Measurements from ENCODE around the gene SUMF2. TPM values are rescaled to one million over a fixed set of nuclear protein-coding genes. Genes with fewer than 3 reads are reported as not detected.

Gene SUMF2
- total RNA-seq, 1 experiment from 2014 or later, result 173 TPM

- H3K4me3 ChIP-seq (replicated peaks in 1 of 2; ENCODE audit: low read depth in 1 of 2, low read length in 2 of 2), result no peak overlapping the region
- ChIA-PET RAD21 (ENCODE audit: low non-redundant PET in 1 of 2, low total read pairs in 2 of 2, uncharacterized antibody in 2 of 2, unreplicated experiment in 2 of 2) (no interaction called here), CTCF (no interaction called here), POLR2A (no interaction called here)
- H3K4me2 ChIP-seq (ENCODE audit: low read length), result no peak overlapping the region
- ATAC-seq (no peak), DNase-seq (ENCODE audit: low read depth, low spot score) (no peak)
- TF ChIP-seq CEBPB (IDR thresholded peaks at IDR 0.05; ENCODE audit: low read depth), result no peak
- no peak for TF ChIP-seq POLR2AphosphoS5 (IDR thresholded peaks at IDR 0.05; ENCODE audit: low read depth, low read length)
- TF ChIP-seq MAX (IDR thresholded peaks at IDR 0.05), result no peak
- no peak for TF ChIP-seq RAD21 (IDR thresholded peaks at IDR 0.05; ENCODE audit: low read depth)
- no peak for TF ChIP-seq ATF3 (IDR thresholded peaks at IDR 0.05)
- no peak for TF ChIP-seq EGR1 (IDR thresholded peaks at IDR 0.05; ENCODE audit: low read depth)
- no peak overlapping the region for H3K9ac ChIP-seq (ENCODE audit: low read length)
- BruUV-seq (replicated peaks), result no TSS peak
- H3K9me3 ChIP-seq (ENCODE audit: control insufficient read depth in 1 of 2, insufficient read depth in 1 of 2, low read depth in 1 of 2, low read length in 2 of 2), result no peaks in the 10 kb centered on the region
- intact Hi-C loops (cut with micrococcal nuclease), result no loop called here
- no peak overlapping the region for H2AFZ ChIP-seq (ENCODE audit: low read depth, low read length, poor library complexity, severe bottlenecking)
- no peaks in the 10 kb centered on the region for H4K20me1 ChIP-seq (ENCODE audit: insufficient read depth)
- H3K79me2 ChIP-seq (ENCODE audit: insufficient read depth, low read length), result no peaks in the 10 kb centered on the region
- H3K36me3 ChIP-seq (ENCODE audit: control insufficient read depth in 1 of 2, insufficient read depth in 2 of 2, low read length in 2 of 2), result no peaks in the 10 kb centered on the region
- H3K4me1 ChIP-seq (ENCODE audit: control insufficient read depth in 1 of 2, insufficient read depth in 2 of 2, low read length in 2 of 2), result no peaks in the 10 kb centered on the region
- H3K9me2 ChIP-seq (ENCODE audit: insufficient read depth), result no peaks in the 10 kb centered on the region
- H3K27me3 ChIP-seq (ENCODE audit: insufficient read depth, low read length), result no peaks in the 10 kb centered on the region
- H3K27ac ChIP-seq (ENCODE audit: low read depth, low read length), result no peak overlapping the region
These were observed 60.9 kb downstream of the SUMF2 start for GRCh38 chr7:56124981-56125380.

- no peak for TF ChIP-seq EGR1 (IDR thresholded peaks at IDR 0.05; ENCODE audit: low read depth)
- TF ChIP-seq POLR2A (IDR thresholded peaks at IDR 0.05; ENCODE audit: borderline replicate concordance, extremely low read depth, insufficient read depth, insufficient read length), result no peak
- no peak for TF ChIP-seq EZH2phosphoT487 (IDR thresholded peaks at IDR 0.05; ENCODE audit: borderline replicate concordance)
- TF ChIP-seq TCF7L2 (IDR thresholded peaks at IDR 0.05; ENCODE audit: borderline replicate concordance, extremely low read depth, insufficient read depth, insufficient read length), result no peak
- TF ChIP-seq CEBPB (IDR thresholded peaks at IDR 0.05; ENCODE audit: low read depth), result no peak
- TF ChIP-seq ZNF274 (IDR thresholded peaks at IDR 0.05; ENCODE audit: low read depth, low read length), result no peak
- no peak for TF ChIP-seq JUND (IDR thresholded peaks at IDR 0.05)
- no peak for TF ChIP-seq SIN3A (IDR thresholded peaks at IDR 0.05; ENCODE audit: low read depth)
- no peak for TF ChIP-seq FOSL1 (IDR thresholded peaks at IDR 0.05; ENCODE audit: low read depth)
- TF ChIP-seq RAD21 (IDR thresholded peaks at IDR 0.05; ENCODE audit: low read depth), result no peak
- no peak for TF ChIP-seq SP1 (IDR thresholded peaks at IDR 0.05; ENCODE audit: low read depth)
- no peak for TF ChIP-seq ZFX (IDR thresholded peaks at IDR 0.05)
- no peak for TF ChIP-seq YY1 (IDR thresholded peaks at IDR 0.05; ENCODE audit: extremely low read depth, insufficient replicate concordance, low read depth, low read length)
- TF ChIP-seq CBX3 (IDR thresholded peaks at IDR 0.05; ENCODE audit: low read depth), result no peak
- TF ChIP-seq MAX (IDR thresholded peaks at IDR 0.05), result no peak
- H3K27me3 ChIP-seq (ENCODE audit: insufficient read depth, low read length), result no peaks in the 10 kb centered on the region
- H3K9ac ChIP-seq (ENCODE audit: low read length), result no peak overlapping the region
- BruUV-seq (replicated peaks), result no TSS peak
- H3K4me1 ChIP-seq (ENCODE audit: control insufficient read depth in 1 of 2, insufficient read depth in 2 of 2, low read length in 2 of 2), result no peaks in the 10 kb centered on the region
- no peaks in the 10 kb centered on the region for H4K20me1 ChIP-seq (ENCODE audit: insufficient read depth)
- no peak for ATAC-seq
- intact Hi-C loops (cut with micrococcal nuclease), result no loop called here
- H3K27ac ChIP-seq (ENCODE audit: low read depth, low read length), result no peak overlapping the region
- POLR2A ChIA-PET, result no interaction called here
- H3K36me3 ChIP-seq (ENCODE audit: control insufficient read depth in 1 of 2, insufficient read depth in 2 of 2, low read length in 2 of 2), result no peaks in the 10 kb centered on the region
- RAD21 ChIA-PET (ENCODE audit: low non-redundant PET in 1 of 2, low total read pairs in 2 of 2, uncharacterized antibody in 2 of 2, unreplicated experiment in 2 of 2), result no interaction called here
- no peaks in the 10 kb centered on the region for H3K9me2 ChIP-seq (ENCODE audit: insufficient read depth)
- H3K4me2 ChIP-seq (ENCODE audit: low read length), result no peak overlapping the region
- no peaks in the 10 kb centered on the region for H3K9me3 ChIP-seq (ENCODE audit: control insufficient read depth in 1 of 2, insufficient read depth in 1 of 2, low read depth in 1 of 2, low read length in 2 of 2)
- DNase-seq (ENCODE audit: low read depth, low spot score), result no peak
- CTCF ChIA-PET, result no interaction called here
- no peaks in the 10 kb centered on the region for H3K79me2 ChIP-seq (ENCODE audit: insufficient read depth, low read length)
- no peak overlapping the region for H3K4me3 ChIP-seq (replicated peaks in 1 of 2; ENCODE audit: low read depth in 1 of 2, low read length in 2 of 2)
- H2AFZ ChIP-seq (ENCODE audit: low read depth, low read length, poor library complexity, severe bottlenecking), result no peak overlapping the region
These were observed 61.7 kb downstream of the SUMF2 start for GRCh38 chr7:56125831-56126230.
